H9 (cell line): ENCODE data around the gene MTFP1. TPM values are rescaled to one million over a fixed set of nuclear protein-coding genes. Genes with fewer than 3 reads are reported as not detected.

Experiments used
- DNase-seq: peaks from one replicate; pipeline ENCODE4 v3.0.0-alpha.2; 2017
- H2AFZ ChIP-seq: one replicate; pipeline ENCODE4 v1.6.1; 2013; ENCODE audit warnings: mild to moderate bottlenecking, low read length, control low read depth, moderate library complexity
- H2AK5ac ChIP-seq: 2 replicates; pipeline ENCODE4 v1.6.1; 2013; ENCODE audit warnings: low read length, control low read depth, mixed read lengths; ENCODE audit not compliant: insufficient read length
- H2BK120ac ChIP-seq: one replicate; pipeline ENCODE4 v1.6.1; 2013; ENCODE audit warnings: low read depth, mild to moderate bottlenecking, low read length, control low read depth, inconsistent platforms; ENCODE audit not compliant: poor library complexity, severe bottlenecking
- H2BK12ac ChIP-seq: 2 replicates; pipeline ENCODE4 v1.6.1; 2013; ENCODE audit warnings: low read length, control low read depth, mixed read lengths, low read depth; ENCODE audit not compliant: insufficient read length
- H2BK15ac ChIP-seq: 2 replicates; pipeline ENCODE4 v1.6.1; 2013; ENCODE audit warnings: low read depth, low read length, control low read depth
- H2BK20ac ChIP-seq: one replicate; pipeline ENCODE4 v1.6.1; 2013; ENCODE audit warnings: low read depth, mild to moderate bottlenecking, low read length, control low read depth, inconsistent platforms; ENCODE audit not compliant: poor library complexity, severe bottlenecking
- H2BK5ac ChIP-seq: 2 replicates; pipeline ENCODE4 v1.6.1; 2013; ENCODE audit warnings: low read length, control low read depth, mixed read lengths; ENCODE audit not compliant: insufficient read length
- H3K14ac ChIP-seq: 2 replicates; pipeline ENCODE4 v1.6.1; 2013; ENCODE audit warnings: low read length, control low read depth; ENCODE audit not compliant: insufficient read depth
- H3K18ac ChIP-seq: 2 replicates; pipeline ENCODE4 v1.6.1; 2013; ENCODE audit warnings: low read depth, mild to moderate bottlenecking, mixed read lengths, low read length, control low read depth; ENCODE audit not compliant: insufficient read length
- H3K23ac ChIP-seq: 2 replicates; pipeline ENCODE4 v1.6.1; 2013; ENCODE audit warnings: low read length, control low read depth, mixed read lengths, low read depth; ENCODE audit not compliant: insufficient read length
- H3K23me2 ChIP-seq: 2 replicates; pipeline ENCODE4 v1.6.1; 2013; ENCODE audit warnings: low read depth, mild to moderate bottlenecking, mixed read lengths, low read length, control low read depth; ENCODE audit not compliant: insufficient read length, poor library complexity, severe bottlenecking
- H3K27ac ChIP-seq: 2 replicates; pipeline ENCODE4 v1.5.1; 2013; ENCODE audit warnings: low read length, control low read depth, mixed read lengths, low read depth; ENCODE audit not compliant: insufficient read length
- H3K27me3 ChIP-seq: 2 replicates; pipeline ENCODE4 v1.6.1; 2013; ENCODE audit warnings: low read length, control low read depth, inconsistent platforms; ENCODE audit not compliant: insufficient read depth
- H3K4ac ChIP-seq: 2 replicates; pipeline ENCODE4 v1.6.1; 2013; ENCODE audit warnings: low read depth, mild to moderate bottlenecking, control low read depth, inconsistent platforms, low read length, moderate library complexity
- H3K4me1 ChIP-seq: 2 replicates; pipeline ENCODE4 v1.6.1; 2013; ENCODE audit warnings: low read length, control low read depth, inconsistent platforms; ENCODE audit not compliant: insufficient read depth
- H3K4me2 ChIP-seq: 2 replicates; pipeline ENCODE4 v1.6.1; 2013; ENCODE audit warnings: low read length, control low read depth, mixed read lengths; ENCODE audit not compliant: insufficient read length, insufficient read depth
- H3K56ac ChIP-seq: 2 replicates; pipeline ENCODE4 v1.6.1; 2013; ENCODE audit warnings: low read depth, mild to moderate bottlenecking, mixed read lengths, low read length, control low read depth; ENCODE audit not compliant: insufficient read length
- H3K79me1 ChIP-seq: 2 replicates; pipeline ENCODE4 v1.6.1; 2013; ENCODE audit warnings: low read depth, mild to moderate bottlenecking, moderate library complexity, low read length, control low read depth, inconsistent platforms; ENCODE audit not compliant: insufficient read depth, poor library complexity, severe bottlenecking
- H3K79me2 ChIP-seq: 2 replicates; pipeline ENCODE4 v1.6.1; 2013; ENCODE audit warnings: low read length, control low read depth, inconsistent platforms; ENCODE audit not compliant: insufficient read depth
- H3K9ac ChIP-seq: 2 replicates; pipeline ENCODE4 v1.6.1; 2013; ENCODE audit warnings: low read length, control low read depth, mixed read lengths; ENCODE audit not compliant: insufficient read length; ENCODE audit errors: extremely low read depth
- H3K9me3 ChIP-seq: one replicate; pipeline ENCODE4 v1.6.1; 2013; ENCODE audit warnings: low read depth, low read length, inconsistent platforms; ENCODE audit not compliant: control insufficient read depth
- H3T11ph ChIP-seq: one replicate; pipeline ENCODE4 v1.6.1; 2013; ENCODE audit warnings: mild to moderate bottlenecking, low read length, control low read depth, inconsistent platforms
- H4K20me1 ChIP-seq: one replicate; pipeline ENCODE4 v1.6.1; 2013; ENCODE audit not compliant: control insufficient read depth, insufficient read length, insufficient read depth
- H4K5ac ChIP-seq: 2 replicates; pipeline ENCODE4 v1.6.1; 2013; ENCODE audit warnings: low read depth, mild to moderate bottlenecking, mixed read lengths, low read length, control low read depth; ENCODE audit not compliant: insufficient read length
- H4K8ac ChIP-seq: replicated peaks from 2 replicates; pipeline ENCODE4 v1.6.1; 2013; ENCODE audit warnings: low read length, control low read depth, mixed read lengths, low read depth; ENCODE audit not compliant: insufficient read length
- H4K91ac ChIP-seq: 2 replicates; pipeline ENCODE4 v1.6.1; 2013; ENCODE audit warnings: low read depth, mild to moderate bottlenecking, moderate library complexity, mixed read lengths, low read length, control low read depth; ENCODE audit not compliant: insufficient read length
- H3K27ac Mint-ChIP-seq, 3 experiments: 2 replicates in 2 of 3; 3 replicates in 1 of 3; pipeline ENCODE4 v1.8.0; 2020 to 2021; ENCODE audit warnings: mixed read lengths in 3 of 3, mild to moderate bottlenecking in 1 of 3, moderate library complexity in 1 of 3
- H3K27me3 Mint-ChIP-seq: 2 replicates; pipeline ENCODE4 v1.8.0; 2021; ENCODE audit warnings: low read depth, mild to moderate bottlenecking, moderate library complexity, mixed read lengths
- H3K36me3 Mint-ChIP-seq, 3 experiments: 2 replicates in 2 of 3; 3 replicates in 1 of 3; pipeline ENCODE4 v1.8.0; 2020 to 2021; ENCODE audit warnings: low read depth in 3 of 3, mixed read lengths in 3 of 3; ENCODE audit not compliant: insufficient read depth in 1 of 3
- H3K4me1 Mint-ChIP-seq, 2 experiments: 2 replicates each; pipeline ENCODE4 v1.8.0; 2020; ENCODE audit warnings: mixed read lengths in 2 of 2
- H3K4me3 Mint-ChIP-seq, 2 experiments: 2 replicates in 1 of 2; 3 replicates in 1 of 2; pipeline ENCODE4 v1.8.0; 2020 to 2021; ENCODE audit warnings: mild to moderate bottlenecking in 2 of 2, mixed read lengths in 2 of 2, moderate library complexity in 1 of 2
- H3K9me3 Mint-ChIP-seq, 2 experiments: 2 replicates in 1 of 2; 3 replicates in 1 of 2; pipeline ENCODE4 v1.8.0; 2020; ENCODE audit warnings: mild to moderate bottlenecking in 2 of 2, mixed read lengths in 2 of 2, moderate library complexity in 1 of 2
- CTCF ChIP-seq: fragments of 200-600 bp; sonication (generic); conservative IDR thresholded peaks from 3 replicates; pipeline ENCODE4 v1.8.0; 2021; ENCODE audit warnings: antibody characterized with exemption, mild to moderate bottlenecking
- WGBS: extraction: QIAGEN DNeasy Blood & Tissue Kit; methylation state at CpG from one replicate; pipeline ENCODE4 v1.1.7; 2013; ENCODE audit warnings: missing lambda C conversion rate, low lambda C conversion rate, mixed read lengths; ENCODE audit not compliant: insufficient read length; ENCODE audit errors: extremely low coverage; 5-methylcytosine and 5-hydroxymethylcytosine counted together
- total RNA-seq: library from RNA; stranded (reverse); gene quantifications from 2 replicates; pipeline ENCODE4 v1.2.1, GENCODE V29; 2021

MTFP1 gene
- total RNA-seq, 1 experiment from 2014 or later = 46.8 TPM

GRCh38 chr22:30413001-30413400, 12.6 kb upstream of the MTFP1 start:
- Histone ChIP-seq H3K4me2 (no peak overlapping the region), H3K9me3 (no peaks in the 10 kb centered on the region), H4K8ac (no peak overlapping the region), H3K4me1 (no peaks in the 10 kb centered on the region), H3T11ph (no peak overlapping the region), H3K23ac (no peak overlapping the region), H3K27ac (no peak overlapping the region), H2BK15ac (no peak overlapping the region), H3K79me1 (no peaks in the 10 kb centered on the region), H2BK120ac (no peak overlapping the region), H4K5ac (no peak overlapping the region), H3K27me3 (no peaks in the 10 kb centered on the region), H3K9ac (no peak overlapping the region), H4K91ac (no peak overlapping the region), H3K14ac (no peak overlapping the region), H2BK5ac (no peak overlapping the region), H4K20me1 (no peaks in the 10 kb centered on the region), H2AK5ac (no peak overlapping the region), H3K56ac (no peak overlapping the region), H3K18ac (no peak overlapping the region), H3K79me2 (no peaks in the 10 kb centered on the region), H2BK20ac (no peak overlapping the region), H3K4ac (no peak overlapping the region), H3K23me2 (no peaks in the 10 kb centered on the region), H2BK12ac (no peak overlapping the region), H2AFZ (no peak overlapping the region)
- H3K4me1 Mint-ChIP-seq = peaks cover 0 to 5% of the 10 kb centered on the region in 2 experiments; a peak in 1 of 4 replicates
- peak overlapping the region in 1 of 3 experiments; percentile 19; a peak in 2 of 7 replicates for H3K27ac Mint-ChIP-seq
- no peaks in the 10 kb centered on the region for H3K27me3 Mint-ChIP-seq
- peaks cover 15 to 67% (median 36%) of the 10 kb centered on the region in 3 experiments for H3K36me3 Mint-ChIP-seq
- no peak for DNase-seq
- no peak for TF ChIP-seq CTCF
- H3K4me3 Mint-ChIP-seq = no peak overlapping the region
- no peaks in the 10 kb centered on the region for H3K9me3 Mint-ChIP-seq
- WGBS = no CpG with 5 or more reads among the region's 4 CpGs
